ENCODE measurements around the gene OR2L8.

Gene OR2L8

DNA sequence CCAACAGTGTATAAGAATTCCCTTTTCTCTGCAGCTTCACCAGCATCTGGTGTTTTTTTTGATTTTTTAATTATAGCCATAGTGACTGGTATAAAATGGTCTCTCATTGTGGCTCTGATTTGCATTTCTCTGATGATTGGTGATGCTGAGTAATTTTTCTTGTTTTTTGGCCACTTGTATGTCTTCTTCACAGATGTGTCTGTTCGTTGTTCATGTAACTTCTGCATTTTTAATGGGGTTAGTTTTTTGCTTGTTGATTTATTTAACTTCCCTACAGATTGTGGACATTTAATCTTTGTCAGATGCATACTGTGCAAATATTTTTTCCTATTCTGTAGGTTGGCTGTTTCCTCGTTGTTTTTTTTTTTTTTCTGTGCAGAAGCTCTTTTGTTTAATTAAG, 44.3 kb downstream of the OR2L8 start:
- no peak for DNase-seq (ENCODE audit: low spot score)

DNA sequence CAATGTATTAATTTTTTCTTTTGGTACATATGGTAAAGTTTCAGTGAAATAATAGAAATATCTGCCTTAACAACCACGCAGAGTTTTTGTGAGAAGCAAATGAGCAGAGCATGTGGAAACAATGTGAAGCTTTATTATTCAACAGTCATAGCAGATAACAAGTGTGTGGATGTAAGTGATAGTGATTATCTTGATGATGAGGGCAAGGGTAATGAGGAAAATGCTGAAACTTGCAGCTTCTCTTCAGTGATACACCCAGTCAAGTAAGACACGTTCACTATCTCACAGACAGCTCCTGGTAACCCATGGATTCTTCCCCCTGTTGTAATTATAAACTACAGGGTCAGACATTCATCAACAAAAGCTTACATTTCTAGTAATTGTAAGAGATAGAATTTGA, 50.2 kb downstream of the OR2L8 start:
- no peak for DNase-seq (ENCODE audit: low spot score)

All from SW480 (cell line).